CD8-positive, alpha-beta memory T cell (primary cell): ENCODE results near the gene CALHM1. TPM values are rescaled to one million over a fixed set of nuclear protein-coding genes. Genes with fewer than 3 reads are reported as not detected.

Experiments used
- CTCF ChIA-PET: fragments of 350-600 bp; sonication (Branson Sonifier 250); formaldehyde crosslinking; loops from one replicate; lab custom pipeline; 2021; ENCODE audit warnings: antibody characterized with exemption; lab: Charles Lee
- POLR2A ChIA-PET: fragments of 350-600 bp; sonication (Branson Sonifier 250); formaldehyde crosslinking; loops from one replicate; lab custom pipeline; 2021; ENCODE audit warnings: antibody characterized with exemption; lab: Charles Lee
- DNase-seq, 5 donors: peaks; one replicate each; pipeline versions ENCODE4 v3.0.0 to v3.0.0-alpha.2; 2020 to 2022; ENCODE audit warnings: mixed read lengths in 1 of 5
- H3K27ac ChIP-seq: one replicate; pipeline ENCODE4 v1.7.0; 2013; ENCODE audit warnings: low read depth, mild to moderate bottlenecking, low read length, moderate library complexity
- H3K27me3 ChIP-seq: 2 replicates; pipeline ENCODE4 v1.7.0; 2013; ENCODE audit warnings: low read length, mild to moderate bottlenecking; ENCODE audit not compliant: insufficient read depth, poor library complexity, severe bottlenecking
- H3K36me3 ChIP-seq: 2 replicates; pipeline ENCODE4 v1.7.0; 2013; ENCODE audit warnings: mild to moderate bottlenecking, low read length, moderate library complexity; ENCODE audit not compliant: insufficient read depth
- H3K4me1 ChIP-seq: 2 replicates; pipeline ENCODE4 v1.7.0; 2013; ENCODE audit warnings: mild to moderate bottlenecking, low read length, moderate library complexity; ENCODE audit not compliant: insufficient read depth
- H3K4me3 ChIP-seq: 2 replicates; pipeline ENCODE4 v1.7.0; 2013; ENCODE audit warnings: mild to moderate bottlenecking, low read length
- H3K9me3 ChIP-seq: 2 replicates; pipeline ENCODE4 v1.7.0; 2013; ENCODE audit warnings: mild to moderate bottlenecking, low read length
- H3K27ac Mint-ChIP-seq, 8 donors: one replicate each; pipeline ENCODE4 v1.8.0; 2020 to 2021; ENCODE audit warnings: mixed read lengths in 8 of 8, mild to moderate bottlenecking in 6 of 8, inconsistent platforms in 3 of 8, moderate library complexity in 3 of 8
- H3K27me3 Mint-ChIP-seq, 2 donors: one replicate each; pipeline ENCODE4 v1.8.0; 2020 to 2021; ENCODE audit warnings: mixed read lengths in 2 of 2, mild to moderate bottlenecking in 1 of 2, moderate library complexity in 1 of 2
- H3K36me3 Mint-ChIP-seq, 3 donors: one replicate each; pipeline ENCODE4 v1.8.0; 2020 to 2021; ENCODE audit warnings: mixed read lengths in 3 of 3, inconsistent platforms in 1 of 3, mild to moderate bottlenecking in 1 of 3
- H3K4me1 Mint-ChIP-seq, 3 donors: one replicate each; pipeline ENCODE4 v1.8.0; 2020 to 2021; ENCODE audit warnings: mixed read lengths in 3 of 3, inconsistent platforms in 1 of 3, mild to moderate bottlenecking in 1 of 3
- H3K4me3 Mint-ChIP-seq, 7 donors: one replicate each; pipeline ENCODE4 v1.8.0; 2020 to 2021; ENCODE audit warnings: mixed read lengths in 7 of 7, mild to moderate bottlenecking in 6 of 7, moderate library complexity in 4 of 7, inconsistent platforms in 2 of 7
- H3K9me3 Mint-ChIP-seq, 5 donors: one replicate each; pipeline ENCODE4 v1.8.0; 2020 to 2022; ENCODE audit warnings: mixed read lengths in 5 of 5, mild to moderate bottlenecking in 3 of 5, moderate library complexity in 2 of 5, inconsistent platforms in 1 of 5
- polyA plus RNA-seq: library from polyadenylated mRNA; unstranded; fragments of 300-500 nt; fragmentation: Illumina TruSeq; gene quantifications from one replicate; pipeline ENCODE4 v1.2.3, GENCODE V29; 2021
- total RNA-seq, 2 experiments: library from RNA; stranded (reverse); gene quantifications; one replicate each; pipeline ENCODE4 v1.2.3, GENCODE V29; 2021

Gene CALHM1
- total and polyA plus RNA-seq, 3 experiments from 2014 or later, result not detected

GRCh38 chr10:103451831-103452505 lies 6.7 kb downstream of the CALHM1 start, which contains the start of gene CALHM2:
CALHM2 (minus strand) TSS chr10:103452370; CDS start chr10:103449941, 2,429 bp downstream.
- no peaks in the 10 kb centered on the region for H3K9me3 Mint-ChIP-seq
- Histone ChIP-seq H3K4me1 (peaks cover 30% of the 10 kb centered on the region), H3K36me3 (peaks cover 8% of the 10 kb centered on the region), H3K9me3 (no peaks in the 10 kb centered on the region), H3K27me3 (no peaks in the 10 kb centered on the region), H3K27ac (peak within 1 kb of the TSS; percentile 61), H3K4me3 (peak within 1 kb of the TSS; percentile 78)
- H3K27ac Mint-ChIP-seq, result peak within 1 kb of the TSS; percentile 87 to 99 (median 95)
- DNase-seq, result peak; percentile 31 to 66 (median 38)
- H3K36me3 Mint-ChIP-seq, result peaks cover 7 to 44% (median 9%) of the 10 kb centered on the region in 3 donors
- POLR2A ChIA-PET, result interaction anchor here (0.8 to 3.8 kb wide), 4 partner anchors 8 to 34 kb away, joined by 3 to 25 read pairs (median 4); no protein-coding TSS in a partner anchor
- H3K4me3 Mint-ChIP-seq, result peak within 1 kb of the TSS; percentile 81 to 98 (median 96)
- peaks cover 51 to 67% (median 51%) of the 10 kb centered on the region in 3 donors for H3K4me1 Mint-ChIP-seq
- CTCF ChIA-PET, result interaction anchor here (0.6 to 5.9 kb wide), 10 partner anchors 14 to 36 kb away, joined by 3 to 30 read pairs (median 8); no protein-coding TSS in a partner anchor
- H3K27me3 Mint-ChIP-seq, result no peaks in the 10 kb centered on the region

- H3K27ac Mint-ChIP-seq, result peak overlapping the region; percentile 87 to 99 (median 95)
- Histone ChIP-seq H3K4me3 (peak overlapping the region; percentile 78), H3K27ac (peak overlapping the region; percentile 61), H3K9me3 (no peaks in the 10 kb centered on the region), H3K4me1 (peaks cover 30% of the 10 kb centered on the region), H3K36me3 (peaks cover 8% of the 10 kb centered on the region), H3K27me3 (no peaks in the 10 kb centered on the region)
- H3K4me1 Mint-ChIP-seq, result peaks cover 51 to 72% (median 55%) of the 10 kb centered on the region in 3 donors
- H3K4me3 Mint-ChIP-seq, result peak overlapping the region; percentile 81 to 98 (median 96)
- H3K27me3 Mint-ChIP-seq, result no peaks in the 10 kb centered on the region
- H3K36me3 Mint-ChIP-seq, result peaks cover 7 to 51% (median 9%) of the 10 kb centered on the region in 3 donors
- DNase-seq, result peak; percentile 25 to 70 (median 44)
- ChIA-PET CTCF (interaction anchor here (1.1 to 5.9 kb wide), 8 partner anchors 14 to 35 kb away, joined by 3 to 30 read pairs (median 8); no protein-coding TSS in a partner anchor), POLR2A (interaction anchor here (1.1 to 3.8 kb wide), 3 partner anchors 20 to 35 kb away, joined by 4 to 25 read pairs (median 5); no protein-coding TSS in a partner anchor)
- H3K9me3 Mint-ChIP-seq, result no peaks in the 10 kb centered on the region
Observed at GRCh38 chr10:103451091-103451813, 7.4 kb downstream of the CALHM1 start.

- Histone ChIP-seq H3K27me3 (no peaks in the 10 kb centered on the region), H3K4me3 (peak overlapping the region; percentile 78), H3K9me3 (no peaks in the 10 kb centered on the region), H3K36me3 (peaks cover 11% of the 10 kb centered on the region), H3K27ac (no peak overlapping the region), H3K4me1 (peaks cover 30% of the 10 kb centered on the region)
- ChIA-PET CTCF (interaction anchor here (1.1 to 5.9 kb wide), 6 partner anchors 15 to 35 kb away, joined by 3 to 30 read pairs (median 12); no protein-coding TSS in a partner anchor), POLR2A (interaction anchor here (1.1 to 3.8 kb wide), 2 partner anchors 21 to 33 kb away, joined by 4 to 25 read pairs; no protein-coding TSS in a partner anchor)
- H3K36me3 Mint-ChIP-seq, result peaks cover 7 to 61% (median 9%) of the 10 kb centered on the region in 3 donors
- H3K27me3 Mint-ChIP-seq, result no peaks in the 10 kb centered on the region
- DNase-seq, result no peak
- peaks cover 51 to 82% (median 59%) of the 10 kb centered on the region in 3 donors for H3K4me1 Mint-ChIP-seq
- H3K9me3 Mint-ChIP-seq, result no peaks in the 10 kb centered on the region
- H3K4me3 Mint-ChIP-seq, result peak overlapping the region; percentile 81 to 98 (median 96)
- H3K27ac Mint-ChIP-seq, result peak overlapping the region; percentile 87 to 99 (median 94)
Observed at GRCh38 chr10:103450201-103450695, 8.5 kb downstream of the CALHM1 start.

GRCh38 chr10:103449208-103450144 lies 9.2 kb downstream of the CALHM1 start:
- peak overlapping the region; percentile 87 to 99 (median 92) for H3K27ac Mint-ChIP-seq
- H3K27me3 ChIP-seq, result no peaks in the 10 kb centered on the region
- peaks cover 18% of the 10 kb centered on the region for H3K36me3 ChIP-seq
- CTCF ChIA-PET, result interaction anchor here (1.0 to 5.9 kb wide), 5 partner anchors 12 to 33 kb away, joined by 3 to 30 read pairs (median 8); no protein-coding TSS in a partner anchor
- POLR2A ChIA-PET, result interaction anchor here (3.8 kb wide), 1 partner anchor 22 kb away, joined by 25 read pairs; no protein-coding TSS in a partner anchor
- H3K4me1 Mint-ChIP-seq, result peaks cover 51 to 85% (median 63%) of the 10 kb centered on the region in 3 donors
- no peaks in the 10 kb centered on the region for H3K27me3 Mint-ChIP-seq
- H3K9me3 Mint-ChIP-seq, result no peaks in the 10 kb centered on the region
- H3K4me3 Mint-ChIP-seq, result peak overlapping the region; percentile 53 to 98 (median 96)
- no peak overlapping the region for H3K4me3 ChIP-seq
- H3K36me3 Mint-ChIP-seq, result peaks cover 7 to 68% (median 9%) of the 10 kb centered on the region in 3 donors
- peaks cover 30% of the 10 kb centered on the region for H3K4me1 ChIP-seq
- no peaks in the 10 kb centered on the region for H3K9me3 ChIP-seq
- no peak for DNase-seq
- no peak overlapping the region for H3K27ac ChIP-seq

- Mint-ChIP-seq H3K4me1 (peaks cover 49 to 78% (median 60%) of the 10 kb centered on the region in 3 donors), H3K9me3 (no peaks in the 10 kb centered on the region), H3K36me3 (peaks cover 9 to 76% (median 12%) of the 10 kb centered on the region in 3 donors), H3K27ac (peak overlapping the region; percentile 87 to 99 (median 92)), H3K27me3 (no peaks in the 10 kb centered on the region), H3K4me3 (peak overlapping the region; percentile 53 to 97 (median 91))
- ChIA-PET POLR2A (no interaction called here), CTCF (interaction anchor here (1.0 to 1.2 kb wide), 2 partner anchors 12 to 33 kb away, joined by 3 read pairs; no protein-coding TSS in a partner anchor)
- no peaks in the 10 kb centered on the region for H3K27me3 ChIP-seq
- H3K27ac ChIP-seq, result no peak overlapping the region
- peaks cover 30% of the 10 kb centered on the region for H3K4me1 ChIP-seq
- no peaks in the 10 kb centered on the region for H3K9me3 ChIP-seq
- H3K4me3 ChIP-seq, result no peak overlapping the region
- peak in 1 of 5 donors; percentile 26 for DNase-seq
- peaks cover 25% of the 10 kb centered on the region for H3K36me3 ChIP-seq
Observed at GRCh38 chr10:103448746-103449145, 10.0 kb downstream of the CALHM1 start.

- no peaks in the 10 kb centered on the region for H3K9me3 Mint-ChIP-seq
- Histone ChIP-seq H3K9me3 (no peaks in the 10 kb centered on the region), H3K27ac (no peak overlapping the region), H3K36me3 (peaks cover 31% of the 10 kb centered on the region), H3K27me3 (no peaks in the 10 kb centered on the region), H3K4me3 (no peak overlapping the region), H3K4me1 (peaks cover 23% of the 10 kb centered on the region)
- ChIA-PET POLR2A (no interaction called here), CTCF (interaction anchor here (0.7 to 2.0 kb wide), 3 partner anchors 30 to 38 kb away, joined by 3 to 5 read pairs (median 5); no protein-coding TSS in a partner anchor)
- peak in 1 of 5 donors; percentile 17 for DNase-seq
- H3K36me3 Mint-ChIP-seq, result peaks cover 9 to 89% (median 14%) of the 10 kb centered on the region in 3 donors
- H3K4me3 Mint-ChIP-seq, result peak overlapping the region in 2 of 7 donors; percentile 15 to 81
- H3K27ac Mint-ChIP-seq, result peak overlapping the region in 6 of 8 donors; percentile 17 to 89 (median 73)
- peaks cover 40 to 62% (median 46%) of the 10 kb centered on the region in 3 donors for H3K4me1 Mint-ChIP-seq
- H3K27me3 Mint-ChIP-seq, result no peaks in the 10 kb centered on the region
Observed at GRCh38 chr10:103447187-103447586, 11.5 kb downstream of the CALHM1 start.
